Esophagus (tissue), 2 donors: ENCODE data around the gene EGR1. TPM values are rescaled to one million over a fixed set of nuclear protein-coding genes. Genes with fewer than 3 reads are reported as not detected.
"Not testable (repeated sequence)": the region's sequence is repeated elsewhere in the genome, so short reads cannot be mapped to it uniquely, and the experiment has no call there.

Experiments
- H3K27ac ChIP-seq, 2 donors: one replicate each; pipeline ENCODE4 v1.5.1; 2013; ENCODE audit warnings: low read depth in 2 of 2, mild to moderate bottlenecking in 2 of 2, inconsistent platforms in 1 of 2, low read length in 1 of 2, moderate library complexity in 1 of 2
- H3K27me3 ChIP-seq, 2 donors: one replicate each; pipeline ENCODE4 v1.6.1; 2013; ENCODE audit warnings: low read length in 2 of 2, control low read depth in 1 of 2, mild to moderate bottlenecking in 1 of 2; ENCODE audit not compliant: insufficient read depth in 2 of 2, control insufficient read depth in 1 of 2
- H3K36me3 ChIP-seq, 2 donors: one replicate each; pipeline ENCODE4 v1.6.1; 2013; ENCODE audit warnings: low read length in 1 of 2; ENCODE audit not compliant: control insufficient read depth in 2 of 2, insufficient read depth in 2 of 2
- H3K4me1 ChIP-seq, 2 donors: one replicate each; pipeline ENCODE4 v1.6.1; 2013; ENCODE audit warnings: low read length in 1 of 2; ENCODE audit not compliant: control insufficient read depth in 2 of 2, insufficient read depth in 2 of 2
- H3K4me3 ChIP-seq, 2 donors: one replicate each; pipeline ENCODE4 v1.5.1; 2013; ENCODE audit warnings: low read length in 2 of 2, mild to moderate bottlenecking in 2 of 2, low read depth in 1 of 2, moderate library complexity in 1 of 2
- H3K9me3 ChIP-seq, 2 donors: one replicate each; pipeline ENCODE4 v1.6.1; 2013; ENCODE audit warnings: mild to moderate bottlenecking in 2 of 2, low read depth in 1 of 2, low read length in 1 of 2, moderate library complexity in 1 of 2; ENCODE audit not compliant: control insufficient read depth in 2 of 2, insufficient read depth in 1 of 2
- WGBS, 2 donors: extraction: QIAGEN DNeasy Blood & Tissue Kit; methylation state at CpG; one replicate each; pipeline ENCODE4 v1.1.7; 2013; 5-methylcytosine and 5-hydroxymethylcytosine counted together
- polyA plus RNA-seq, 2 donors: library from polyadenylated mRNA; stranded (reverse); fragments of 200-250 nt; gene quantifications; one replicate each; pipeline ENCODE4 v1.2.3, GENCODE V29; 2013
- donor health status: healthy with polysubstance abuse.
- donor health status: Bipolar disorder and iron deficiency.

The EGR1 gene
- polyA plus RNA-seq, 2 donors = 17.9 to 45.0 TPM

DNA sequence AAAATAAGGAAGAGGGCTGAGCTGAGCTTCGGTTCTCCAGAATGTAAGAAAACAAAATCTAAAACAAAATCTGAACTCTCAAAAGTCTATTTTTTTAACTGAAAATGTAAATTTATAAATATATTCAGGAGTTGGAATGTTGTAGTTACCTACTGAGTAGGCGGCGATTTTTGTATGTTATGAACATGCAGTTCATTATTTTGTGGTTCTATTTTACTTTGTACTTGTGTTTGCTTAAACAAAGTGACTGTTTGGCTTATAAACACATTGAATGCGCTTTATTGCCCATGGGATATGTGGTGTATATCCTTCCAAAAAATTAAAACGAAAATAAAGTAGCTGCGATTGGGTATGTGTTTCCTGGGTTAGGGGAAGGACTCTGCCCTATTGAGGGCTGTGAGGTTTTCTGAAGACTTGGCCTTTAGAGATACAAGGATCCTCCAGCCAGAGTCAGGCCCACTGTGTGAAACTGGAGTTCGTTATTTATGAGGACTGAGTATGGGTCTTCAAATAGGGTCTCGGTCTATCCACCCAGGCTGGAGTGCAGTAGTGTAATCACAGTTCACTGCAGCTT lies 3.8 kb downstream of the EGR1 start:
- Histone ChIP-seq H3K4me3 (no peak overlapping the region), H3K4me1 (peaks cover 0 to 20% of the 10 kb centered on the region in 2 donors), H3K27ac (no peak overlapping the region), H3K36me3 (peaks cover 0 to 10% of the 10 kb centered on the region in 2 donors), H3K9me3 (no peaks in the 10 kb centered on the region), H3K27me3 (no peaks in the 10 kb centered on the region)
- WGBS, 2 donors = 86 to 88% methylated on average over 8 of the region's 8 CpGs

GRCh38 chr5:138469540-138470321 lies 4.5 kb downstream of the EGR1 start:
- H3K4me3 ChIP-seq = no peak overlapping the region
- peak overlapping the region in 1 of 2 donors; percentile 75 for H3K27ac ChIP-seq
- 47 to 54% methylated on average over 8 of the region's 8 CpGs for WGBS, 2 donors
- peaks cover 0 to 20% of the 10 kb centered on the region in 2 donors for H3K4me1 ChIP-seq
- no peaks in the 10 kb centered on the region for H3K9me3 ChIP-seq
- H3K27me3 ChIP-seq = no peaks in the 10 kb centered on the region
- peaks cover 0 to 10% of the 10 kb centered on the region in 2 donors for H3K36me3 ChIP-seq

GRCh38 chr5:138470322-138471051 lies 5.2 kb downstream of the EGR1 start:
- Histone ChIP-seq H3K27me3 (no peaks in the 10 kb centered on the region), H3K27ac (peak overlapping the region; percentile 3 to 75), H3K4me1 (peaks cover 0 to 20% of the 10 kb centered on the region in 2 donors), H3K36me3 (peaks cover 0 to 10% of the 10 kb centered on the region in 2 donors), H3K4me3 (no peak overlapping the region), H3K9me3 (no peaks in the 10 kb centered on the region)
- 55 to 63% methylated on average over 3 of the region's 3 CpGs for WGBS, 2 donors

GRCh38 chr5:138471052-138471361 lies 5.7 kb downstream of the EGR1 start:
- H3K27ac ChIP-seq = no peak overlapping the region
- no peaks in the 10 kb centered on the region for H3K9me3 ChIP-seq
- peaks cover 0 to 10% of the 10 kb centered on the region in 2 donors for H3K36me3 ChIP-seq
- no peaks in the 10 kb centered on the region for H3K27me3 ChIP-seq
- H3K4me3 ChIP-seq = no peak overlapping the region
- H3K4me1 ChIP-seq = peaks cover 0 to 20% of the 10 kb centered on the region in 2 donors
- WGBS, 2 donors = 59 to 62% methylated on average over 2 of the region's 2 CpGs

GRCh38 chr5:138472353-138472752 lies 7.1 kb downstream of the EGR1 start:
- Histone ChIP-seq H3K27me3 (no peaks in the 10 kb centered on the region), H3K4me3 (no peak overlapping the region), H3K36me3 (peaks cover 0 to 6% of the 10 kb centered on the region in 2 donors), H3K27ac (no peak overlapping the region), H3K9me3 (no peaks in the 10 kb centered on the region), H3K4me1 (peaks cover 0 to 10% of the 10 kb centered on the region in 2 donors)
- WGBS, 2 donors = 28 to 31% methylated on average over 6 of the region's 6 CpGs

DNA sequence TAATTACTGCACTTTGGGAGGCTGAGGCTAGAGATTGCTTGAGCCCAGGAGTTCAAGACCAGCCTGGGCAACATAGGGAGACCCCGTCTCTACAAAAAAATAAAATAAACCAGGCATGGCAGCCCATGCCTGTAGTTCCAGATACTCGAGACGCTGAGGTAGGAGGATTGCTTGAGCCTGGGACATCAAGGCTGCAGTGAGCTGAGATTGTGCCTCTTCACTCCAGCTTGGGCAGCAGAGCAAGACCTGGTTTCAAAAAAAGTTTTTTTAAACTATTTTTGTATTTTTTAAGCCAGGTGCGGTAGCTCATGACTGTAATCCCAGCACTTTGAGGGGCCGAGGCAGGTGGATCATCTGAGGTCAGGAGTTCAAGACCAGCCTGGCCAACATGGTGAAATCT lies 7.9 kb downstream of the EGR1 start:
- H3K27ac ChIP-seq, H3K4me1 ChIP-seq, H3K27me3 ChIP-seq, H3K4me3 ChIP-seq, H3K9me3 ChIP-seq, H3K36me3 ChIP-seq: not testable (repeated sequence)
- 93% methylated on average over 5 of the region's 5 CpGs for WGBS, 2 donors

GRCh38 chr5:138476918-138477317 lies 11.6 kb downstream of the EGR1 start:
- no peaks in the 10 kb centered on the region for H3K9me3 ChIP-seq
- no peaks in the 10 kb centered on the region for H3K36me3 ChIP-seq
- H3K27ac ChIP-seq = peak overlapping the region in 1 of 2 donors; percentile 57
- WGBS, 2 donors = 51 to 59% methylated on average over 7 of the region's 7 CpGs
- H3K4me3 ChIP-seq = no peak overlapping the region
- H3K4me1 ChIP-seq = no peaks in the 10 kb centered on the region
- no peaks in the 10 kb centered on the region for H3K27me3 ChIP-seq

DNA sequence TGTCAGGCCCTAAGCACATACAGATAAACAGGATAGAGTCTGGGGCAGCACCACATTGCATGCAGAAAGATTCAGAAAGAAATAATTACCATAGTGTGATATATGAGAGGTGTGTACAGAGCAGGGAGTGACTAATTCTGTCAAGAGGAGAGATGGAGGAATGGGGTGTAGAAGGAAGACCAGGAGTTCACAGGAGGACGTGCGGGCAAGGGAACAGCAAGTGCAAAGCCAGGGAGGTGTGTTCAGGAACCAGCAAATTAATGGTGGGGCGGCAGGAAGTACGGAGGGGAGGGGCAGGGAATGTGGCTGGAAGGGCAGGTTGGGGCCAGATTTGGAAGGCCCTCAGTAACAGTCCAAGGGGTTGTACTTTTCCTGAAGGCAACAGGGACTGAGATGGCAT lies 17.4 kb downstream of the EGR1 start:
- H3K9me3 ChIP-seq = no peaks in the 10 kb centered on the region
- peak overlapping the region; percentile 52 to 71 for H3K27ac ChIP-seq
- WGBS, 2 donors = 42 to 61% methylated on average over 4 of the region's 4 CpGs
- H3K27me3 ChIP-seq = no peaks in the 10 kb centered on the region
- H3K36me3 ChIP-seq = no peaks in the 10 kb centered on the region
- H3K4me1 ChIP-seq = no peaks in the 10 kb centered on the region
- no peak overlapping the region for H3K4me3 ChIP-seq

- Histone ChIP-seq H3K27ac (no peak overlapping the region), H3K4me3 (no peak overlapping the region), H3K36me3 (no peaks in the 10 kb centered on the region), H3K9me3 (no peaks in the 10 kb centered on the region), H3K4me1 (peaks cover 0 to 16% of the 10 kb centered on the region in 2 donors), H3K27me3 (no peaks in the 10 kb centered on the region)
- 49 to 58% methylated on average over 5 of the region's 5 CpGs for WGBS, 2 donors
Measured at GRCh38 chr5:138488481-138488945, 23.2 kb downstream of the EGR1 start.
